NCI-H460 (cell line): ENCODE data around the gene ZEB2. TPM values are rescaled to one million over a fixed set of nuclear protein-coding genes. Genes with fewer than 3 reads are reported as not detected.

ENCODE experiments used
- DNase-seq: peaks from one replicate; pipeline ENCODE4 v3.0.0-alpha.2; 2016; ENCODE audit warnings: low read depth; ENCODE audit errors: extremely low read depth
- total RNA-seq: library from RNA; depleted of rRNA; stranded (reverse); fragments of >200 nt; shearing (Covaris generic); gene quantifications from 2 replicates; pipeline ENCODE4 v1.2.3, GENCODE V29; 2014

The ZEB2 gene
- total RNA-seq, 1 experiment from 2014 or later: 50.0 TPM

DNA sequence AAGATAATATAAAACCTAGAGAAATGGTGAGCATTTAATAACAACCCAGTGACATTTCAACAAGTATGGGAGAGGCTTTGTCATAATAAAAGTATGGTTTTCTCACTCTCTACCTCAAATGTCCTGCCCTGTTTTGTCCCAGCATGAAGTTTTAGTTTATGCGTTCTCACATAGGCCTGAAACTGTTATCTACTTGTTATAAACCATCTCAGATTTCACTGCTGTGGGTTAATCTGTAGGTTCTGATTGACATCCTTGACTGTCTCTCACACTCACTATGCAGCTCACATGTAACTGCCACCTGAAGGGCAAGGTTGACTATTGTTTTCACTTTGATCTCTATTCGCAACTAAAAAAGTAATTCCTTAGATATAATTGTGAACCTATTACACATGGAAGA lies 44.9 kb downstream of the ZEB2 start:
- peak; percentile 33 for DNase-seq

DNA sequence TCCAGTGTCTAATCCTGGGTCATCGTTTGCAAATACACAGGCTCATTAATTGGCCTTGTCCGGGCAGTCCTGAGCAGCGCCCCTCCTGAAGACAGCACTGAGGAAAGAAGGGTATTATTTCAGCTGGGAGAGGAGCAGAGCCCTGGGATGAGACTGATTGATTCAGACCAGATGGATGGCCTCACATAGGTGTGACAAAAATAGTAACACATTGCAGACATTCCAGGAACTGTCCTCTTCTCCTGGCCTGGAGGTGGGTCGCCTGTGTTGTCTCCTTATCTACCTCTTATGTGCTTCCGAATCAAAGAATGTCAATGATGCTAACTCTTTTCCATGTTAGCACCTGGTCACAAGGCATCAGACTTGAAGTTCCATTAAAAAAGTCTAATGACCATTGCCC lies 45.9 kb downstream of the ZEB2 start:
- DNase-seq: no peak

DNA sequence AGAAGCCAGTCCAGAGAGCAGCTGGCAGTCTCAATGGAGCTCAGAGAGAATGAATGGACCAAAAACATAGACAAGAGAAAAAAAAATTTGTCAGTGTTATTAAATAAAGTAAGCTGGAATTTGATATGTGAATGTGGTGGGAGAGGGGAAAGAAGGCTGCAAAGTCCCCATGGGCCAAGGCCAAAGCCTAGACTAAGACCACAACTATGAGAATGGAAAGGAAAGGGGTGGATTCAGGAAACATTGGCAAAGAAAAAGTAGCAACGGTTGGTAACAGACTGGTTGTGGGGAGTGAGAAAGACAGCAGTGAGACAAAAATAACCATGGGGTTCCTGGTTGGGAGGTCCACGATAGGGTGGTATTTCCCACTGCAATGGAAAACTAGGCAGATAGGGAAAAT lies 47.0 kb downstream of the ZEB2 start:
- DNase-seq: no peak

DNA sequence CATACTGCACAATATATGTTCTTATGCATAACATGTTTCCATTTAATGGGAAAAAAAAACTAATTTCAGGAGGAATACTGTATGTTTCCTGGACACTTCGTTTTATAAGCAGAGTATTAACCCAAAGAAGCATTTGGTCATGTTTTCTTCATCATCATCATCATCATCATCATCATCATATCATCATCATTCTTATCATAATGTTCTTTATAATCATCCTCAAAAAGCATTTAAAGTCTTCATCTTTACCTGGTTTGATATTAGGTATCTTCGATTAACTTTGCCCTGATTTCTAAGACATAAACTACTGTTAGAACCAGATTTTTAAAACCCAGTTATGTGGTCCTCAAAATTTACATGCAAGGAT lies 47.9 kb downstream of the ZEB2 start:
- no peak for DNase-seq

DNA sequence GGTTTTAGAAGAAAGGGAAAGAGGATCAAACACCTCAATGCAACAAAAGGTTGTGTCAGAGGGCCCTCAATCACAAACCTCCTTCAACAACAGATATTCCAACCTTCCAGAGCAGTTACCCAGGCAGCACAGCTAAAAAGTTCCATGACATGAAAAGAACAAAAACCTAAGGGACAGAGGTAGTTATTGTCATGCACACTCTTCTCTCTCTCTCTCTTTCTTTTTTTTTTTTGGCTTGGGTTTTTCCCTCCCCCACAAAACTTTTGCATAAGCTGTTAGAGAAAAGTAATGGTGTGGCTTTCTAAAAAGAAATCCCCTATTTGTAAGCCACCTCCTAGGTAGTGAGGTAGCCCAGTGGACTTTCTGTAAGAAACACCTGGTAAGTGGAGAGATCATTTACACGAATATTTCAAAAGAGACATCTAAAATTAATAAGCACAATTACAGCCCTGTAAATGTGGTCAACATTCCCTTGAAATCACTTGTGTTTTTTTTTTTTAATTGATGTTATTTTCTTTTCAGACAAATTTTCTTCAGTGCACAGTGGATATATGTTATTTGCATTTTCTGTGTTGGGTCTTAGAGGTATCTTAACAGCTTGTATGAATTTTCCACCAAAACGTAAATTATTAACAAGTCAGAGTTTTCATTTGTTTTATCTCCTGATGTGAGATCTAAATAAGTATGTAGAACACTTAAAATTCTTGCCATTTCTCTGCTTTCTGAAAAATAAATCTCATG lies 48.4 kb downstream of the ZEB2 start:
- no peak for DNase-seq

DNA sequence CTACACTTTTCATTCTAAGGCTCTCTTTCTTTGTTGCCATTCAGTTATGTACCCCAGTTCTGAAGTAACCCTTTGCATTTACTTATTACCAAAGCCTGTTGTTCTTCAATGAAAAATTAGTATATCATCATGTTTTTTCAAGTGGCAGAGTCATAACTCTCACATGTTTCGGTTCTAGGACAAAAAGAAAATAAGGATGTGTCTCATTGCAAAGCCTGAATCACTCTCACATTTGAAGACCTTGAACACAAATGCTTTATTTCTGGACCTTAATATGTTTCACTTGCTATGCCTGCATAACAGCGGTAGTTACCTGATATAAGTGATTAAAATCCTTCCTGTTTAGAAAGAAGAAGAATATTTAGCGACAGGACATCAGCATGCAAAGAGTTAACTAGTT lies 49.1 kb downstream of the ZEB2 start:
- no peak for DNase-seq

DNA sequence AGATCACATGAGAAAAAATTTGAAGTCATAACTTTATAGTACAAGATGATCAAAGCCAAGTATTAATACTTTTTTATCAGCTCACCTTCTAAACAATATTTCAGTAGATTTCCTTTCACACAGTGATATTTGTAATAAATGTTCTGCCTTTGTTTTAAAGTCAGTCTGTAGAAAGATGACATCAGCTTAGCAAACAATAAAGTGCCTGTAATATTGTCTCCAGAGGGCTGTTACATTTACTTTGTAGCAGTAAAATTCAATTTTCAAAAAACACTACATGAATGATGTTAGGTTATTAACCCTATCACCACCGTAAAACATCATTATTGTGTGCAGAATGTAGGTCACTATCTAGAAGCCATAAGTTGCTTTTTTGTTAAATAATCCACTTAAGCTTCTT lies 49.6 kb downstream of the ZEB2 start:
- DNase-seq: no peak

DNA sequence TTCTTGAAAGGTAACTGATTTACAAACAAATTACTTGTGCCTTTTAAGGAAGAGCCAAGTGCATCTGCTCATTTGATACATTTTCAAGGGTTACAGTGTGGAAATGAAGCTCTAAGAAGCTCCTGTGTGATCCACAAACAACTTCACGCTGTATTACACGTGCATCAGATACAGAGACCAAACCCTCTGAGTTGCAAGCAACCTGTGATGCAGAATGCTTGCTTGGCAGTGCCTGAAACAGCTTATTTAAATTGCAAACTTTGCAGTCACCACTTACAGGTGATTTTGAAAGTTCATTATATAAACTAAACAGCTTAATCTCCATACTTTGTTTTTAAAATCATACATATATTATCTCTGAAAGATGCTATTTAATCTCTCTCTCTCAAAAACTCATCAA lies 50.1 kb downstream of the ZEB2 start:
- DNase-seq: no peak

DNA sequence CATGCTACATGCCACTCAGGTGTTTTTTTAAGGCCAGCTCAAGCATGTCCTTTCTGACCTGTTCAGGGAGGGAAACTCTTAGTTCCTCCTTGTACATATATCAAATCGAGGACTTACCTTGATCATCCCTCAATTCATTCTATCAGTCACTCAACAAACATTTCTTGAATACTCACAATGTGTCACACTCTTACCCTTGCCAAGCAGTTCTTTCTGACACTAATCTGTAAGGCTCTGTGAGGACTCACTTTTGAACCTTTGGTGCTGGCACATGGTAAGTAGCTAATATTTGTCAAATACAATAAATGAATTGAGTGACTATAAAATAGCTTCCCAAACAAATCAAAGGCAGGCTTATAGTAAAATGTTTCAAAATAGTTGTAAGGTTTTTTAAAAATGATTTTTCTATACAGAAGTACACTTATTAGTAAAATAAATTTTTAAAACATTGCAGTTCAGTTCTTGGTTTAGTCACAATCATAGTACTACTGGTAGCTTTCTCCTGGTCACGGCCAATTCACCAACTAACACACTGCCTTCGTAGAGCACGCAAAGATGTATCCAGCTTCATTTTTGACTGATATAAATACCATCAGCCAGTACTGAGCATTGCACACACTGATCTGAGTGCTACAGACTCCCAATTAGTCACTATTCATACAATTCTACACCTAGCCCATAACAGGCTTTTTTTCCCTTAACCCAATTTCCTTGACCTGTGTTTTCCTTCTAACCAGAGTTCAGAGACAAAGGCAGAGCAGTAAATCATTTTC lies 50.9 kb downstream of the ZEB2 start:
- DNase-seq: no peak

DNA sequence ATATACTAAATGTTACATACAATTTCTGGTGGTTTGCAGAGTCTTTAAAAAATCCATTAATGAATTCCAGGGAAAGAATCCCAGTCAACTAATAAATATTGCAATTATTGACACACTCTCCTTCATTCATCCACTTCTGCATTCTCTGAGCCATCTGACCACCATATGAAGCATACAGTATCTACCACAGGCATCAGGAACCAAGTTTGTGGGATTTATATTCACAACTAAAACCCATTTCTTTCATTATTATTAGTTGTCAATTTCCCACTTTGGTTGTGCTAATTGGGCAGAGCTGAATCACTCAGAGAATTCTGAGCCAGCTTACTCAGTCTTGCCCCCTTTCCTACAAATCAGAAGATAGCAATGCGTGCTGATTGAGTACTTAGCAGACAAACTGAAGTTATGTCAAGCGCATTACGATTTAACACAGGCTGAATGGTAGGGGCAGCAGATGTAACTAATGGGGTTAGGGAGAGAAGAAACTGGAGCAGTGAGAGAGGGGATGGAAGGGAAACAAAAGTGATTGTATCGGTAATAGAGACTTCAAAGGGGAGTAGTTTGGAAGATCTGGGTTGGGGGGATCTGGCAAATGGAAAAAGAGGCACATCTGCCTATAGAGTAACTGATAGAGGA lies 52.3 kb downstream of the ZEB2 start:
- no peak for DNase-seq

DNA sequence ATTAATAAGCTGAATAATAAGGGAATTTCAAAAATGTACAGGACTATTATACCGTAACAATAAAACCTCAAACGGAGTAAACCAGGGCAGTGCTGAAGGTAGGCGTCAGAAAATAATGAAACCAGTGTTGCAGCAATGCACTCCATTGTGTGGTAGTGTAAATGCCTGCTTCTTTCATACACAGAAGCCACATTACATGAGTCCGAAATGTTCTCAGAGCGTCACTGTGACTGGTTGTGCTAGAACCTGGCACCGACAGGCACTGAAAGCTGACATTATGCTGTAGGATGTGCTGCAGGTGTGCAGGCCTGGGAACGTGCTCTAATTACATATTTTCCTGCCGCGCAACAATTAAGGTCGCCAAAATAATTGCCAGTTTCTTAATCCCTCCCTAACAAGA lies 53.3 kb downstream of the ZEB2 start:
- DNase-seq: no peak

DNA sequence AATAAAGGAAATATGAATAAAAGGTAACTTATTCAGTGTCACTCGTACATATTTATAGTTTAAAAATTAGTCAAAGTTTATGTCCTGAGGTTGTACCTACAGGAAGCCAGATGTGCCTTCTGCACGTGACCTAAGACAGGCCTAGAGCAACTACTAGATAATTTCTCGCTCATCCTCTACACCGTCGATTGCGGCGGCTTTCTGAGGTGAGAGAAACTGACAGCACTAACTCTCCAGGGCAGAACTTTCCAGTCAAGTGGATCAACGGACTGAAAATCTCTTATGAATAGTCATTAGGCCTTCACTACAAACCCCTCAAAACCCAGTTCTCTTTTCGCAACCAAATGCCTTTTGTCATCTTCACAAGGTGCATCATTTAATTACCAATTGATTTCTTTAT lies 54.2 kb downstream of the ZEB2 start:
- DNase-seq: no peak

DNA sequence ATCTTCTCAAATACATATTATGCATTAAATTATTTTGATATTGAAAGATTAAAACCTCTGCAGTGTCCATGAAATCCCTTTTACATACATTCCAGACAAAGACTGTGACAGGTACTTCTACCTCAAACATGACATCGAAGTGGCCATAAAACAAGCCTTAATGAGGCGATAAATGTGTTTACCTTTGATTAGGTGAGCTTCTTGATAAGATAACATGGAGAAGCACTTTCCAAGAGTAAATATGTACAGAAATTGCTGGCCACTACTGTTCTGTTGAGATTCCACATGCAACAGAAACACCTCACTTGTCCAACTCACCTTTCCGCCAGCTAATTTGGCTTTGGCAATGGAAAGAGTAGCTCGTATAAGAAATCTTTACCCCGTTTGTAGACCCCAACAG lies 55.2 kb downstream of the ZEB2 start:
- no peak for DNase-seq

DNA sequence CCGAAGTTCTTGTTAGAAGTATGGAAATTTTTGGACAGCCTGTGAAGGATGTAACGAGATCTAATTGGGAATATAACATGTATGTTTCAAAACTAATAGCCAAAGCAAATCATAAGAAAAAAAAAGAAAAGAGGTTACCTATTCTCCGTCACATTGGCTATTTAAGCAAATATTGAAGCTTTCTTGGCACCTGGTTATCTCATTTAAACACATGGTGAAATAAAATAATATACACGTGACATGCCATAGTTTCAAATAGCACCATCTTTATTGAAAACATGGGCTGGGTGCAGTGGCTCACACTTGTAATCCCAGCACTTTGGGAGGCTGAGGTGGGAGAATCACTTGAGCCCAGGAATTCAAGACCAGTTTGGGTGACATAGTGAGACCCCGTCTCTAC lies 56.7 kb downstream of the ZEB2 start:
- DNase-seq: no peak

DNA sequence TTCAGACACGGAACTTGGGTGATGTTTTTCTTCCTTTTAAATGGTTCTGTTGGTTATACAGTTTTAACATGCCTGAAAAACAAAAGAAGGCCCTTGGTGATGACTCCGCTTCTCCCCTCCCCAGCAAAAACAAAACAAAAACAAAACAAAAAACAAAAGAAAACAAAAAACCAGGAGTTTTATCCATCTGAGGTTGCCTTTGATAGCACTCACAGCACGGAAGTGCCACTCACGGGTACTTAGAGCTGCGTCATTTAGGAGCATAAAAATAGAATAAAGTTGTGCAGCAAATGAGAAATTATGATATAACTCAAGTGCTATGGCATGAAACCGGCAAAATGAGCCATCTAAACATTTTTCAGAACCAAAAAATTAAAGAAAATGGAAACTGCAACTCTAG lies 57.7 kb downstream of the ZEB2 start:
- DNase-seq: no peak

DNA sequence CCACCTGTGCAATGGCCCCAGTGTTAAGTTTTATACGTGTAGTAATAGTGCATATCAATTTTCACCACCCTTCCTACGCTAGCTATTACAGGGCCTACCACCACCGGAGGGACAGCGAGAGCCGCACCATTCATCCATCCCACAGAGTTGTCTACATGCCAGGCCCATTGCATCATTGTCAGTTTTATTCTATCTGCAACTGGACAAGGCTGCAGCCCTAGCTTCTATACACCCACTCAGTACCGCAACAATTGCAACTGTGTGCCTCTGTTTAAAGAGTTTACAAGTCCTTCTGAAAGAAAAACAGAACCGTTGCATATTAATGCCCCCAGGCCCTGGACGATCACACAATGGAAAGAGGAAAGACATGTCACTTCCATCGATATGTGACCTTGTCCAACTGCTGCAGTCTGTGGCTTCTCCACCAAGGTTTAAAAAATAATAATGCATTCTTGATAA lies 58.6 kb downstream of the ZEB2 start:
- DNase-seq: no peak

DNA sequence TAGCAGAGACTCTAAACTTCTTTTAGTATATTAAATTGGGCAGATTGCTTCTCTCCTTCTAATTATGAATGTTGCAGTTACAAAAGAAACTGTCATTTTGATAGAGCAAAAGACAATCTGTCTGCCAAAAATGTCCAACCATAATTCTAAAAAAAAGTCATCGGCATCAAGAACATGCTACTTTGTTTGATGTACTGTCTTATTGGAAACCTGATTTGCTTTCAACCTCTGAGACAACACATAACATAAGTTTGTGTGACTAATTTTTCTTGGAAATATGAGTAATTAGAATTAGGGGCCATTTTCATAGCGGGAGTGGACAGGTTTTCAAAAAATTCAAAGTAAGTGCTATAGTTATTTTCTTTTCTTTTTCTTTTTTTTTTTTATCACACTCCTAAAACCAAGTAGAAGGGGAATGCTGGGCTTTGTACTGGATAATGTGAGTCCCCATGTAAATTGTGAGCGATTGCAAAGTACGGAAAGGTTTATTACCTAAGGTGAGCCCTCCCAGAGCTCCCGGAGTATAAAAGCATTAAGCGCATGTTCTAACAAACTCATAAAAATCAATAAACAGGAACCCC lies 59.1 kb downstream of the ZEB2 start:
- no peak for DNase-seq

DNA sequence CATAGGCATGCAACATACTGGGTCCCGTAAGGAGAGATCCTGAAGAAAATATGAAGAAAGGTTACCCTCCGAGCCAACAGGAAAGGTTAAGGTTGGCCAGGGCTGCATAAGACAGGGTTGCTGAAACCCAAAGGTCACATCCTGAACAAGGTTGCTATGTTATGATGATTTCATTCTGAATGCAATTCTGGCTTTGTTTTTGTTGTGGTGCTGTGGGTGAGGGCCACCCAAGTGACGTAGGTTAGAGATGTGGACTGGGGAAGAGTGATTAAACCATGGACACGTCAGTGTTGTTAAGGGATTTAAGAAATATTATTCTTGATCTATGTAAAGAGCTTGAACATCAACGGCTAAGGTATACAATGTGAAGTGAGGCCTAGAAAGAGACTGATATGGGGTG lies 60.0 kb downstream of the ZEB2 start:
- peak; percentile 38 for DNase-seq

DNA sequence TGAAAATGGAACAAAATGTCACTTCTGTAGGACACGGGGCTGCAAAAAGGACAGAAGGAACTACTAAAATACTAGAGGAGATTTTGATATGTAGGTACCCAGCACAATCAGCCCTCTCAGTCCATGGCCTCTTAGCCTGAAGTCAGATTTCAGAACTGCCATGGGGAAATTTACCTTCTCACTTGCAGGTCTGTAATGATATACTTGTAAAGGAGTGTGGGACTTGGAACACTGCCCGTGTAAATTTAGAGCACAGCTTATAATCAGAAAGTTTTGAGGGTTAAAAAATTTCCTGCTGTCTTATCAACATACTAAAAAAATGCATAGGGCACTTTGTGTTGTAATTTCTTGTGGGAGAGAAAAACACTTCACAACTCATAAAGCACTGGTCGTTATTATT lies 60.6 kb downstream of the ZEB2 start:
- no peak for DNase-seq

DNA sequence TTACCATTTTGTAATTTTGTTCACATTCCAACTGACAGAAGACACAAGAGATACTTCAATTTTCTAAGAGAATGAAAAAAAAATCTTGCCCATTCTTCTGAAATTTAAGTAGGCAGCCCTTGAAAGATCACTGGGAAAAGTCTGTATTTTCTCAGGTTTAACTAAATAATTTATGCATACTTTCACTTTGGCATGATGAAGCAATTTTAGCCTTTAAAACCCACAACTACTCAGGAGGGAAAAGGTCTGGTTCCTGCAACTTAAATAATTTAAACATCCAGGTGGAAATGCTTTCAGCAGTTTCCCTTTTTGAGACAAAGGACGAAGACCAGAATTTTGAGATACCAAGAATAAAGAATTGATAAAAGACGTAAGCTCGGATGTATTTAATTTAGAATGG lies 61.4 kb downstream of the ZEB2 start:
- DNase-seq: no peak

DNA sequence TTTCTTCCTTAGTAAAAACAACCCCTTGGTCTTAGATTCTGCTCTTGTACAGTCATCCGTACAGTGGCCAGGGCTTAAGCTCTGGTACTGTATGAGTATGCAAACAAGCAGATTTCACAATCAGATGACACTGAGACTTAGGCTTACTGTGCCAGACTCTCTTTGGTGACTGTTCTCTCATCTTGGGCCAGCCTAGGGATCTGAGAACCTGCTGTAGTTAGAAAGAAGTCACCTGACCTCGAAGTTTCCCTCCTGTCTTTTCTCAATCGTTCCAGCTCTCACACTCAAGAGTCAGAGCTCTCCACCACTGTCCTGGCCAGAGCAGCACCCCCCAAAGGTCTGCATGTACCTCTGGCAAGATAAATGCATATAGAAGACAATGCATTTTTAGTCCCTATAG lies 63.2 kb downstream of the ZEB2 start:
- peak; percentile 61 for DNase-seq

DNA sequence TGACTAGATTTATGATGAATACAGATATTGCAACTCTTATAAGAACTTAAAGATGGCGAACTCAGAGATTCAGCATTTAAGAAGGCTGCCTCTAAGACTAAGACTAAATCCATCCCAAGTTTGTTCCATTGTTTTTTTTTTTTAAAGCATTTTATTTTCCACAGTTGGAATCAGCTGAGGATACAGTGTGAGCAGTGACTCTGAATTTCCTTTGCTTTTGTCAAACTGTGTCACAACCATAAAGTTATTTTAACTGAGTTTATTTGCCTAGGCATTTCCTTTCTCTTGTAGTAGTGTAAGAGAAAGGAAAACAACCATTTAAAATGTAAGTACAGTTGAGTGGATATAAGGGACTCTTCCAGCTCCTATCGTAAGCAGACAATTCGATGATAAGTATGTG lies 63.9 kb downstream of the ZEB2 start:
- DNase-seq: no peak
